ENCODE measurements around the gene APELA. TPM values are rescaled to one million over a fixed set of nuclear protein-coding genes. Genes with fewer than 3 reads are reported as not detected.

The APELA gene
- total and polyA plus RNA-seq, 2 of the 13 experiments (the other 11 are each of a cell fraction or from before 2014, with no cell fraction given) = not detected

GRCh38 chr4:164880489-164881262, 3.7 kb downstream of the APELA start (continued):
- no peak for TF ChIP-seq ZNF407 (CRISPR knock-in tag; IDR thresholded peaks at IDR 0.05; ENCODE audit: not compliant biosample characterization)
- TF ChIP-seq POGZ (CRISPR knock-in tag; IDR thresholded peaks at IDR 0.05) = no peak

- H4K20me1 ChIP-seq (ENCODE audit: insufficient read depth, low read length) = no peaks in the 10 kb centered on the region
- H3K4me2 ChIP-seq (ENCODE audit: low read depth, low read length) = no peak overlapping the region
- H3K4me1 ChIP-seq (ENCODE audit: insufficient read depth, low read length) = no peaks in the 10 kb centered on the region
- H3K79me2 ChIP-seq (ENCODE audit: insufficient read depth, low read length) = no peaks in the 10 kb centered on the region
- H3K27me3 ChIP-seq (ENCODE audit: control insufficient read depth in 1 of 2, insufficient read depth in 2 of 2, low read length in 2 of 2) = no peaks in the 10 kb centered on the region
- no peaks in the 10 kb centered on the region for H3K36me3 ChIP-seq (replicated peaks in 1 of 2; ENCODE audit: control insufficient read depth in 1 of 2, insufficient read depth in 2 of 2, low read length in 2 of 2)
- no peak for FAIRE-seq
- no peak overlapping the region for H3K4me3 ChIP-seq (replicated peaks in 1 of 3; ENCODE audit: insufficient read depth in 1 of 3, low read depth in 2 of 3, low read length in 3 of 3)
- CTCF ChIA-PET (ENCODE audit: low intra/inter-chr PET ratio, low total read pairs) = no interaction called here
- in situ Hi-C loops (cut with HindIII; ENCODE audit: extremely low pct_ligation_motif_present, low pct_unique_long_range_greater_than_20kb) (no loop called here), intact Hi-C loops (cut with micrococcal nuclease; ENCODE audit: unreplicated experiment) (no loop called here)
- no peak for ATAC-seq
- POLR2A ChIA-PET = no interaction called here
- no peak overlapping the region for H3K27ac ChIP-seq (ENCODE audit: extremely low read length, insufficient read depth, low read length)
- no peaks in the 10 kb centered on the region for H3K9me3 ChIP-seq (ENCODE audit: low read length)
- H2AFZ ChIP-seq (ENCODE audit: low read length) = no peak overlapping the region
- 0% methylated on average over 1 of the region's 1 CpG for WGBS (ENCODE audit: low lambda C conversion rate)
- BruUV-seq (replicated peaks) = no TSS peak
- no peak for DNase-seq (ENCODE audit: low spot score)
- no peak overlapping the region for H3K9ac ChIP-seq (ENCODE audit: insufficient read depth, low read depth, low read length)
- TF ChIP-seq SYNCRIP (IDR thresholded peaks at IDR 0.05; ENCODE audit: insufficient read depth, low read depth, low read length) (no peak), HNRNPLL (IDR thresholded peaks at IDR 0.05; ENCODE audit: low read depth, low read length, poor library complexity, severe bottlenecking) (no peak), ZNF790 (CRISPR knock-in tag; IDR thresholded peaks at IDR 0.05; ENCODE audit: borderline replicate concordance) (no peak), PCBP2 (optimal IDR thresholded peaks at IDR 0.05; ENCODE audit: low read depth, low read length, poor library complexity, severe bottlenecking) (no peak), ZNF431 (CRISPR knock-in tag; IDR thresholded peaks at IDR 0.05; ENCODE audit: borderline replicate concordance, low read depth) (no peak), THAP11 (CRISPR knock-in tag; IDR thresholded peaks at IDR 0.05) (no peak), RBM39 (IDR thresholded peaks at IDR 0.05; ENCODE audit: low read depth, low read length, poor library complexity, severe bottlenecking) (no peak)
Measured at GRCh38 chr4:164888096-164888715, 11.2 kb downstream of the APELA start.

Data from HepG2 (cell line).